HepG2 (cell line): ENCODE results near the gene PPP2R5D. TPM values are rescaled to one million over a fixed set of nuclear protein-coding genes. Genes with fewer than 3 reads are reported as not detected.
A peak's percentile ranks its signal among the peaks of the same experiment; 100 is the strongest.

ENCODE experiments used
- BCL3 ChIP-seq: sonication (generic); formaldehyde crosslinking; IDR thresholded peaks from 2 replicates; pipeline ENCODE4 v1.5.1; 2020; ENCODE audit warnings: mild to moderate bottlenecking, missing genetic modification reagents, moderate library complexity
- FOXO1 ChIP-seq: sonication (generic); formaldehyde crosslinking; IDR thresholded peaks from 2 replicates; pipeline ENCODE4 v1.4.0; 2020; ENCODE audit warnings: missing genetic modification reagents
- GPBP1L1 ChIP-seq: sonication (generic); formaldehyde crosslinking; IDR thresholded peaks from 2 replicates; pipeline ENCODE4 v1.5.0; 2020; ENCODE audit warnings: mild to moderate bottlenecking, missing genetic modification reagents
- JUN ChIP-seq: sonication (generic); formaldehyde crosslinking; IDR thresholded peaks from 2 replicates; pipeline ENCODE4 v1.4.0; 2020; ENCODE audit warnings: mild to moderate bottlenecking, missing genetic modification reagents
- MAX ChIP-seq: IDR thresholded peaks from 2 replicates; pipeline ENCODE4 v1.6.1; 2012; ENCODE audit warnings: inconsistent platforms
- NCOR1 ChIP-seq: fragments of 200-600 bp; sonication (generic); IDR thresholded peaks from 2 replicates; pipeline ENCODE4 v1.7.0; 2017; ENCODE audit warnings: antibody characterized with exemption, low read length, borderline replicate concordance
- NFKB2 ChIP-seq: sonication (generic); formaldehyde crosslinking; IDR thresholded peaks from 2 replicates; pipeline ENCODE4 v1.4.0; 2020; ENCODE audit warnings: missing genetic modification reagents, borderline replicate concordance
- NR2F6 ChIP-seq, 2 experiments: IDR thresholded peaks; 2 replicates each; pipeline ENCODE4 v1.6.1; 2016; ENCODE audit warnings: antibody characterized with exemption in 1 of 2, mild to moderate bottlenecking in 1 of 2
- ZBTB4 ChIP-seq: sonication (generic); formaldehyde crosslinking; IDR thresholded peaks from 2 replicates; pipeline ENCODE4 v1.4.0; 2020; ENCODE audit warnings: missing genetic modification reagents, mild to moderate bottlenecking, borderline replicate concordance
- ZFX ChIP-seq: sonication (generic); formaldehyde crosslinking; IDR thresholded peaks from 2 replicates; pipeline ENCODE4 v1.4.0; 2020; ENCODE audit warnings: mild to moderate bottlenecking, low read depth, missing genetic modification reagents, moderate library complexity
- ZNF256 ChIP-seq: sonication (generic); formaldehyde crosslinking; conservative IDR thresholded peaks from 2 replicates; pipeline ENCODE4 v1.4.0; 2020; ENCODE audit warnings: missing genetic modification reagents
- ZNF276 ChIP-seq: sonication (generic); formaldehyde crosslinking; IDR thresholded peaks from 2 replicates; pipeline ENCODE4 v1.4.0; 2020; ENCODE audit warnings: mild to moderate bottlenecking, low read depth, missing genetic modification reagents
- ZNF496 ChIP-seq: sonication (generic); formaldehyde crosslinking; IDR thresholded peaks from 2 replicates; pipeline ENCODE4 v1.8.1; 2023; ENCODE audit warnings: mild to moderate bottlenecking, moderate library complexity, missing genetic modification reagents; ENCODE audit not compliant: insufficient replicate concordance
- ZNF780A ChIP-seq: sonication (generic); formaldehyde crosslinking; IDR thresholded peaks from 2 replicates; pipeline ENCODE4 v1.8.0; 2022; ENCODE audit warnings: mild to moderate bottlenecking, missing genetic modification reagents, moderate library complexity
- ZNF841 ChIP-seq: sonication (generic); formaldehyde crosslinking; IDR thresholded peaks from 2 replicates; pipeline ENCODE4 v1.8.1; 2023; ENCODE audit warnings: missing genetic modification reagents, borderline replicate concordance
- ZSCAN9 ChIP-seq: IDR thresholded peaks from 2 replicates; pipeline ENCODE4 v1.6.1; 2016; ENCODE audit warnings: borderline replicate concordance
- polyA plus RNA-seq, 8 experiments: library from polyadenylated mRNA; depleted of rRNA in 3 of 8; stranded (reverse) in 7 of 8; unstranded in 1 of 8; fragments of >200 nt; fragmentation: Illumina TruSeq in 4 of 8; extraction: Trizol in 4 of 8; gene quantifications; 2 replicates each; pipeline versions ENCODE4 v1.2.1 to v1.2.3, GENCODE V29; 2011 to 2016; ENCODE audit warnings: low read depth in 4 of 8, missing spikeins in 1 of 8, mixed read lengths in 1 of 8; ENCODE audit not compliant: insufficient read depth in 1 of 8
- total RNA-seq, 5 experiments: library from RNA; depleted of rRNA; stranded (reverse); fragments of >200 nt; fragmentation: Illumina TruSeq; extraction: Trizol; gene quantifications; 2 replicates each; pipeline ENCODE4 v1.2.3, GENCODE V29; 2016; ENCODE audit warnings: low read depth in 1 of 5

PPP2R5D gene
- total and polyA plus RNA-seq, 2 of the 13 experiments (the other 11 are each of a cell fraction or from before 2014, with no cell fraction given) = 53.7 to 60.4 TPM

- TF ChIP-seq ZNF496 (CRISPR knock-in tag) (no peak), ZFX (CRISPR knock-in tag) (peak; percentile 97), NR2F6 (IDR thresholded peaks at IDR 0.05) (no peak), NR2F6 (CRISPR knock-in tag; IDR thresholded peaks at IDR 0.05) (peak; percentile 62), ZNF841 (CRISPR knock-in tag) (no peak), BCL3 (CRISPR knock-in tag) (peak; percentile 91), ZNF780A (CRISPR knock-in tag) (0 out of 2 replicates have a peak, but pooled peaks have one; percentile 22), ZSCAN9 (CRISPR knock-in tag) (peak; percentile 82; the same call in 1 of the 2 replicates), FOXO1 (CRISPR knock-in tag) (peak; percentile 67), NCOR1 (no peak; the same call in 1 of the 2 replicates), ZBTB4 (peak; percentile 67; the same call in 1 of the 2 replicates), NFKB2 (CRISPR knock-in tag) (peak; percentile 94; the same call in 1 of the 2 replicates), ZNF276 (CRISPR knock-in tag) (no peak), MAX (peak; percentile 87), JUN (CRISPR knock-in tag) (peak; percentile 21; the same call in 1 of the 2 replicates), ZNF256 (CRISPR knock-in tag) (no peak), GPBP1L1 (CRISPR knock-in tag) (no peak)
These were observed 69.3 kb downstream of the PPP2R5D start, which contains the start of gene CUL7 (continued) for GRCh38 chr6:43053545-43054205.
